Panc1 (cell line): ENCODE results near the gene UBAC1. TPM values are rescaled to one million over a fixed set of nuclear protein-coding genes. Genes with fewer than 3 reads are reported as not detected.

Experiments used
- ATAC-seq: fragments of 200-7000 bp; cut with Tn5 transposase; 2 replicates; pipeline ENCODE4 v1.9.1; 2020; ENCODE audit warnings: mild to moderate bottlenecking, moderate library complexity
- BruUV-seq: library from RNA; stranded (reverse); fragments of 400-500 nt; replicated peaks from 2 replicates; lab custom pipeline; 2021; lab: Mats Ljungman, UMichigan
- CTCF ChIA-PET: fragments of 300-600 bp; sonication (Branson Sonifier 250); formaldehyde crosslinking; loops from one replicate; lab custom pipeline; 2022; ENCODE audit warnings: antibody characterized with exemption; lab: Charles Lee
- POLR2A ChIA-PET: fragments of 300-600 bp; sonication (Branson Sonifier 250); formaldehyde crosslinking; loops from one replicate; lab custom pipeline; 2022; ENCODE audit warnings: antibody characterized with exemption; lab: Charles Lee
- DNase-seq: peaks from one replicate; pipeline ENCODE4 v3.0.0-alpha.2; 2010; ENCODE audit warnings: low read depth, low spot score
- H3K27ac ChIP-seq: 2 replicates; pipeline ENCODE4 v1.5.1; 2011; ENCODE audit warnings: mild to moderate bottlenecking, low read length, inconsistent platforms
- H3K27me3 ChIP-seq: fragments of 200-500 bp; sonication (Bioruptor generic); 2 replicates; pipeline ENCODE4 v1.6.0; 2014; ENCODE audit warnings: low read length, inconsistent platforms; ENCODE audit not compliant: control insufficient read depth, insufficient read depth
- H3K36me3 ChIP-seq: fragments of 200-500 bp; sonication (Bioruptor generic); 2 replicates; pipeline ENCODE4 v1.5.1; 2014; ENCODE audit warnings: inconsistent platforms, mild to moderate bottlenecking, low read length, moderate library complexity; ENCODE audit not compliant: control insufficient read depth, insufficient read depth
- H3K4me1 ChIP-seq: 2 replicates; pipeline ENCODE4 v1.5.1; 2011; ENCODE audit warnings: inconsistent platforms, mild to moderate bottlenecking, low read length, moderate library complexity; ENCODE audit not compliant: control insufficient read depth, insufficient read depth
- H3K4me3 ChIP-seq, 2 experiments: 2 replicates each; pipeline ENCODE4 v1.5.1; 2011 to 2012; ENCODE audit warnings: low read depth in 2 of 2, low read length in 2 of 2, mild to moderate bottlenecking in 2 of 2, inconsistent platforms in 1 of 2, moderate library complexity in 1 of 2
- H3K9me3 ChIP-seq: fragments of 200-500 bp; sonication (Bioruptor generic); 2 replicates; pipeline ENCODE4 v1.5.1; 2014; ENCODE audit warnings: low read depth, mild to moderate bottlenecking, inconsistent platforms, low read length, moderate library complexity; ENCODE audit not compliant: control insufficient read depth, insufficient read depth
- CTCF ChIP-seq: fragments of 450-650 bp; IDR thresholded peaks from 2 replicates; pipeline ENCODE4 v1.5.1; 2017; ENCODE audit warnings: mild to moderate bottlenecking
- POLR2AphosphoS5 ChIP-seq: IDR thresholded peaks from 2 replicates; pipeline ENCODE4 v1.6.1; 2012; ENCODE audit warnings: mild to moderate bottlenecking, low read depth, low read length, moderate library complexity
- REST ChIP-seq, 2 experiments: IDR thresholded peaks; 2 replicates each; pipeline ENCODE4 v1.6.1; 2011 to 2012; ENCODE audit warnings: low read depth in 2 of 2, control low read depth in 1 of 2, low read length in 1 of 2, mild to moderate bottlenecking in 1 of 2, moderate library complexity in 1 of 2; ENCODE audit not compliant: insufficient read depth in 1 of 2
- SIN3A ChIP-seq: IDR thresholded peaks from 2 replicates; pipeline ENCODE4 v1.6.1; 2012; ENCODE audit warnings: low read depth, mild to moderate bottlenecking, low read length, moderate library complexity, borderline replicate concordance; ENCODE audit not compliant: insufficient read depth
- TCF7L2 ChIP-seq: IDR thresholded peaks from 2 replicates; pipeline ENCODE4 v1.6.1; 2011; ENCODE audit warnings: mild to moderate bottlenecking, low read depth, low read length, inconsistent platforms
- in situ Hi-C: cut with HindIII; loops from 2 replicates; pipeline ENCODE4 v1.10.0; 2016; ENCODE audit warnings: low sequenced_read_pairs, low pct_unique_long_range_greater_than_20kb
- intact Hi-C: fragments of 100-400 bp; cut with micrococcal nuclease; formaldehyde crosslinking; loops from one replicate; pipeline ENCODE4 v1.10.0; 2022; ENCODE audit not compliant: unreplicated experiment
- total RNA-seq: library from RNA; stranded (reverse); gene quantifications from one replicate; pipeline ENCODE4 v1.2.1, GENCODE V29; 2021; ENCODE audit not compliant: unreplicated experiment

The UBAC1 gene
- total RNA-seq, 1 experiment from 2014 or later = 38.0 TPM

- in situ Hi-C loops (no loop called here), intact Hi-C loops (no loop called here)
- Histone ChIP-seq H3K36me3 (no peaks in the 10 kb centered on the region), H3K27me3 (no peaks in the 10 kb centered on the region), H3K4me3 (no peak overlapping the region), H3K27ac (no peak overlapping the region), H3K9me3 (no peaks in the 10 kb centered on the region), H3K4me1 (peaks cover 4% of the 10 kb centered on the region)
- BruUV-seq = no TSS peak
- CTCF ChIA-PET = no interaction called here
- no peak for TF ChIP-seq CTCF
- no peak for TF ChIP-seq TCF7L2
- no peak for TF ChIP-seq REST (IDR thresholded peaks at IDR 0.05; ENCODE audit: insufficient read depth in 1 of 2, low read depth in 2 of 2, low read length in 1 of 2)
- no peak for TF ChIP-seq SIN3A
- no peak for TF ChIP-seq POLR2AphosphoS5
- POLR2A ChIA-PET = no interaction called here
- no peak for DNase-seq
- ATAC-seq = no peak
These were observed 76.7 kb downstream of the UBAC1 start for GRCh38 chr9:135884328-135885035.

GRCh38 chr9:135883410-135884089, 77.6 kb downstream of the UBAC1 start:
- ChIA-PET POLR2A (no interaction called here), CTCF (no interaction called here)
- no peaks in the 10 kb centered on the region for H3K9me3 ChIP-seq
- BruUV-seq = no TSS peak
- no peak overlapping the region for H3K27ac ChIP-seq
- no peaks in the 10 kb centered on the region for H3K27me3 ChIP-seq
- no peaks in the 10 kb centered on the region for H3K36me3 ChIP-seq
- intact Hi-C loops (no loop called here), in situ Hi-C loops (no loop called here)
- peaks cover 4% of the 10 kb centered on the region for H3K4me1 ChIP-seq
- TF ChIP-seq TCF7L2 (no peak), REST (IDR thresholded peaks at IDR 0.05; ENCODE audit: insufficient read depth in 1 of 2, low read depth in 2 of 2, low read length in 1 of 2) (no peak), POLR2AphosphoS5 (no peak), CTCF (no peak)
- no peak for DNase-seq
- ATAC-seq = no peak
- no peak overlapping the region for H3K4me3 ChIP-seq
